Measurements from ENCODE around the gene PHLPP1.

Gene PHLPP1

GRCh38 chr18:62862466-62862865 lies 147.1 kb downstream of the PHLPP1 start:
- no peak for TF ChIP-seq CTCF (IDR thresholded peaks at IDR 0.05; ENCODE audit: low read depth, low read length)
- DNase-seq (ENCODE audit: low read depth in 2 of 2) = no peak
- H3K4me3 ChIP-seq (replicated peaks in 1 of 2; ENCODE audit: low read depth in 2 of 2, low read length in 2 of 2) = no peak overlapping the region

GRCh38 chr18:62863579-62864001 lies 148.2 kb downstream of the PHLPP1 start:
- H3K4me3 ChIP-seq (replicated peaks in 1 of 2; ENCODE audit: low read depth in 2 of 2, low read length in 2 of 2) = no peak overlapping the region
- peak in 1 of 2 donors; percentile 58 for DNase-seq (ENCODE audit: low read depth in 2 of 2)
- TF ChIP-seq CTCF (IDR thresholded peaks at IDR 0.05; ENCODE audit: low read depth, low read length) = no peak

- no peak for DNase-seq (ENCODE audit: low read depth in 2 of 2)
- no peak overlapping the region for H3K4me3 ChIP-seq (replicated peaks in 1 of 2; ENCODE audit: low read depth in 2 of 2, low read length in 2 of 2)
- TF ChIP-seq CTCF (IDR thresholded peaks at IDR 0.05; ENCODE audit: low read depth, low read length) = no peak
Measured at GRCh38 chr18:62865498-62865897, 150.2 kb downstream of the PHLPP1 start.

- TF ChIP-seq CTCF (IDR thresholded peaks at IDR 0.05; ENCODE audit: low read depth, low read length) = no peak
Measured at GRCh38 chr18:62867534-62867933, 152.2 kb downstream of the PHLPP1 start.

GRCh38 chr18:62868645-62869044 lies 153.3 kb downstream of the PHLPP1 start:
- H3K4me3 ChIP-seq (replicated peaks in 1 of 2; ENCODE audit: low read depth in 2 of 2, low read length in 2 of 2) = no peak overlapping the region
- no peak for DNase-seq (ENCODE audit: low read depth in 2 of 2)
- TF ChIP-seq CTCF (IDR thresholded peaks at IDR 0.05; ENCODE audit: low read depth, low read length) = no peak

More at GRCh38 chr18:62867534-62867933, 152.2 kb downstream of the PHLPP1 start:
- H3K4me3 ChIP-seq (replicated peaks in 1 of 2; ENCODE audit: low read depth in 2 of 2, low read length in 2 of 2) = no peak overlapping the region
- DNase-seq (ENCODE audit: low read depth in 2 of 2) = peak in 1 of 2 donors; percentile 25

- no peak for TF ChIP-seq CTCF (IDR thresholded peaks at IDR 0.05; ENCODE audit: low read depth, low read length)
- no peak overlapping the region for H3K4me3 ChIP-seq (replicated peaks in 1 of 2; ENCODE audit: low read depth in 2 of 2, low read length in 2 of 2)
- no peak for DNase-seq (ENCODE audit: low read depth in 2 of 2)
Measured at GRCh38 chr18:62870643-62871042, 155.3 kb downstream of the PHLPP1 start.

- no peak for TF ChIP-seq CTCF (IDR thresholded peaks at IDR 0.05; ENCODE audit: low read depth, low read length)
- H3K4me3 ChIP-seq (replicated peaks in 1 of 2; ENCODE audit: low read depth in 2 of 2, low read length in 2 of 2) = no peak overlapping the region
- no peak for DNase-seq (ENCODE audit: low read depth in 2 of 2)
Measured at GRCh38 chr18:62875323-62875722, 160.0 kb downstream of the PHLPP1 start.
